ENCODE data around the gene BCAP31. TPM values are rescaled to one million over a fixed set of nuclear protein-coding genes. Genes with fewer than 3 reads are reported as not detected.
"Not testable (repeated sequence)": the region's sequence is repeated elsewhere in the genome, so short reads cannot be mapped to it uniquely, and the experiment has no call there.

BCAP31 gene
- total RNA-seq, 1 donor from 2014 or later = 191 TPM

- no peak for ATAC-seq
These were observed 31.5 kb downstream of the BCAP31 start for GRCh38 chrX:153692611-153693156.

- ATAC-seq = no peak
These were observed 32.2 kb downstream of the BCAP31 start for GRCh38 chrX:153692003-153692402.

DNA sequence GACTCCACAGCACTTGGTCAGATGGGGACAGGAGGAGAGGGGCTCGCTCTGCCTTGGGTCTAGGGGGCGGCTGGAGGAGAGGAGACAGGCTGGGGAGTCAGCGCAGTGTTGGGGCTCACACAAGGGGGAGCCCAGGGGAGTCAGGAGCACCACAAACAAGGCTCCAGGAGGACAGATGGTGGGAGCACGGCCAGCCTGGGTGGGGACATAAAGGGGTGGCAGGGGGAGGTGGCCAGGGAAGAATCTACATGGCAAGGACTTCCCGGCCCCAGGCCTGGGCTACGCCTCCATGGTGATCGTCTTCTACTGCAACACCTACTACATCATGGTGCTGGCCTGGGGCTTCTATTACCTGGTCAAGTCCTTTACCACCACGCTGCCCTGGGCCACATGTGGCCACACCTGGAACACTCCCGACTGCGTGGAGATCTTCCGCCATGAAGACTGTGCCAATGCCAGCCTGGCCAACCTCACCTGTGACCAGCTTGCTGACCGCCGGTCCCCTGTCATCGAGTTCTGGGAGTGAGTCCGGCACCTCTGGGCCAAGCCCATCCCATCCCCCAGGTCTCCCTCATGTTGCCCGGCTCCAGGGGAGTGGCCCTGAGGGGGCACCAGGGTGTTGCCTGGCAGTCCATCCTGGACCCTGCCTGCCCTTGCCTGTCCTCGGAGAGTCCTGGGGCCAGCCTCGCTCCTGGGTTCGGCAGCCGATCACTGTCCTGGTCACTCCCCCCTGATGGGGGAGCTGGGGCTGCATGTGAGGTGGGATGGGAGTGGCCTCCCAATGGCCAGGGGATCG lies 33.0 kb downstream of the BCAP31 start:
- ATAC-seq = not testable (repeated sequence)

DNA sequence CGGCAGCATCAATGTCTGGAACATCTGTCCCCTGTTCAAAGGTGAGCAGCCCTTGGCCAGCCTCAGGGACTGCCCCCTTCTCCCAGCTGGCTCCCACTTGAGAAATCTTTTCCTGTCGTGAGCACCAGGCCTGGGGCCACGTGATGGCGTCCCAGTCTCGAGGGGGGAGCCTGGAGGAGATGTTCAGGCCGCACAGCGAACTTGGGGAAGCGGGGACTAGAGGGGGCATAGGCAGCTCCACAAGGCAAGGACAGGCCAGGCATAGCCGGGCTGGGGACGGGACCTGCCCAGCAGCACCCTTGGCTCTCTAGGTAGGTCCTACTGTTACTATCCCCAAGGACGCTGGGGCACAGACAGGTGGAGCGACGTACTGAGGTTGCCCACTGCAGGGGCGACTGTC lies 33.7 kb downstream of the BCAP31 start:
- ATAC-seq = no peak

GRCh38 chrX:153689654-153690465 lies 34.3 kb downstream of the BCAP31 start:
- peak; percentile 19 for ATAC-seq

- ATAC-seq = no peak
These were observed 35.1 kb downstream of the BCAP31 start for GRCh38 chrX:153688911-153689590.

DNA sequence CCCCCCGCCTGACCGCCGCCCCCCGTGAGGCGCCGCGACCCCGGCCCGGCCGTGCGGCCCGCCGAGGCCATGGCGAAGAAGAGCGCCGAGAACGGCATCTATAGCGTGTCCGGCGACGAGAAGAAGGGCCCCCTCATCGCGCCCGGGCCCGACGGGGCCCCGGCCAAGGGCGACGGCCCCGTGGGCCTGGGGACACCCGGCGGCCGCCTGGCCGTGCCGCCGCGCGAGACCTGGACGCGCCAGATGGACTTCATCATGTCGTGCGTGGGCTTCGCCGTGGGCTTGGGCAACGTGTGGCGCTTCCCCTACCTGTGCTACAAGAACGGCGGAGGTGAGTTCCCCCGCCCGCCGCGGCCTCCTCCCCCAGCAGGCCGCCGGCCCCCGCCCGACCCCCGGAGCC lies 35.7 kb downstream of the BCAP31 start:
- ATAC-seq = no peak

DNA sequence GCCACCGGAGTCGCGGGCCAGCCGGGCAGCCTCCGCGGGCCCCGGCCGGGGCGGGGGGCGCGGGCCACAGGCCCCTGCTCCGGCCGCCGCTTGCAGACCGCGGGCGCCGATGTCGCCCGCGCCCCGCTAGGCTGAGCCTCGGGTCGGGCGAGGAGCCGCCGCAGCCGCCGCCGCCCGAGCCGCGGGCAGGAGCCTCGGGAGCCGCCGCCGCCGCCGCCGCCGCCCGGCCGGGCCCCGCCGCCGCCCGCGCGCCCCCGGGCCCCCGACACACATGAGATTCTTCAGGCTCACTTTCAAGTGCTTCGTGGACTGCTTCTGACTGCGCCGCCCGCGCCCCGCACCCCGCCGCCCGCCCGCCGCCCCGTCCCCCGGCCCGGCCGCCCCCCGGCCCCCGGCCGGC lies 36.1 kb downstream of the BCAP31 start:
- no peak for ATAC-seq

GRCh38 chrX:153687121-153688039 lies 36.8 kb downstream of the BCAP31 start, which contains the start of gene SLC6A8:
SLC6A8 (plus strand) TSS chrX:153687926; CDS start chrX:153688575, 649 bp downstream.
- ATAC-seq = peak; percentile 52

GRCh38 chrX:153686711-153687110 lies 37.5 kb downstream of the BCAP31 start:
- peak; percentile 17 for ATAC-seq

- no peak for ATAC-seq
These were observed 38.2 kb downstream of the BCAP31 start for GRCh38 chrX:153685751-153686696.

- no peak for ATAC-seq
These were observed 39.0 kb downstream of the BCAP31 start for GRCh38 chrX:153685156-153685536.

DNA sequence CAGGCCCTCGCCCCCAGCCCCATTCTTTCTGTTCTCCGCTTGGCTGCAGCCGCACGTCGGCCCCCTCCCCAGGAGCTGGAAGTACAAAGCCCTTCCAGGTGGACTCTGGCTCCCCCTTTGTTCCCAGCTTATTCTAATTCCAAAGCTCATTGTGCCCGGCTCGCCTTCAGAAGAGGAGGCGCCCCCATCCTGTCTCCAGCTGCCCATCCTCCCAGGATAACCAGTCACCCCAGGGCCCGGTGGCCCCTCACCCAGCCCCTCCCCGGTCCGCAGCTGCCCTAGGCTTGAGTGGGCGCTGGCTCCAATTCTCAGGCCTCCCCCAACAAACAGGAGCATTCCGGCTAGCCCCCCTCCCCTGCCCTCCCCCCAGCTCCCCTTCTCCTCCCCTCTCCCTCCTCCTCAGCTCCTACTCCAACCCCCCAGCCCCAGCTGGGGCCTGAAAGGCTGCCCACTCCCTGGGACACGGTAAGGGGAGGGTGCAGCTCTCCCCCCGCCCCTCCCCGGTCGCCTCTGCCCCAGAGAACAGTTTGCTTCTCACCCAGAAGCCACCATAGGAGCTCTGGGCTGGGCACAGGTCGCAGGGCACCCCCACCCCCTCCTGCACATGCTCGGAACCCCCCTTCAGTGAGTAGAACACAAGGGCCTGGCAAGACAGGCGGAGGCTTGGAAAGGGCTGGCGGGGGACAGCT lies 39.6 kb downstream of the BCAP31 start:
- no peak for ATAC-seq

DNA sequence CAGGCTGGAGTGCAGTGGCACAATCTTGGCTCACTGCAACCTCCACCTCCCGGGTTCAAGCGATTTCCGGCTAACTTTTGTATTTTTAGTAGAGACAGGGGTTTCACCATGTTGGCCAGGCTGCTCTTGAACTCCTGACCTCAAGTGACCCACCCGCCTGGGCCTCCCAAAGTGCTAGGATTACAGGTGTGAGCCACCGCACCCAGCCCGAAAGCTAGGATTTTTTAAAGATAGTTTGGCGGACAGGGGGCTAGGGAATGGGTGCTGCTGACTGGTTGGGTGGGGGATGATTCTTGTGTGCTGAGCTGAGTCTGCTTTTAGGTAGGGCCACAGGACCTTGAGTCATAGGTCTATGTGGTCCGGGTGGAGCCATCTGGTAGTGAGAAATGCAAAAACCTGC lies 40.7 kb downstream of the BCAP31 start:
- ATAC-seq = not testable (repeated sequence)

DNA sequence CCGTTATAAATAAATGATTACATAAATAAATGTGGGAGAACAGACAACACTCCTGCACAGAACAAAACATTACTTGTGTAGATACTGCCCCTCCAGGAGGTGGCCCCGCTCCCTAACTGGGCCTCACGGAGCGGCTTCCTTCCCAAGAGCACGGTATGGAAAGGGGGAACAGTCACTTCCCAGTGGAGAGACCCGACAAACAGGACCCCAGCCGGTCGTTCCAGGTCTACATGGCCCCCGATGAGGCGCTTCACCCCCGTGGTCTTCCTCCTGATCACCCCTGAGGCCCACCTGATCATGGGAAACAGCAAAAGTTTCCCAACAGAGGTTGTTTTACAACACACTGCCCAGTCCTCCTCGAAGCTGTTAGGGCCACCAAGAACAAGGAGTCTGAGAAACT lies 43.0 kb downstream of the BCAP31 start:
- ATAC-seq = no peak

DNA sequence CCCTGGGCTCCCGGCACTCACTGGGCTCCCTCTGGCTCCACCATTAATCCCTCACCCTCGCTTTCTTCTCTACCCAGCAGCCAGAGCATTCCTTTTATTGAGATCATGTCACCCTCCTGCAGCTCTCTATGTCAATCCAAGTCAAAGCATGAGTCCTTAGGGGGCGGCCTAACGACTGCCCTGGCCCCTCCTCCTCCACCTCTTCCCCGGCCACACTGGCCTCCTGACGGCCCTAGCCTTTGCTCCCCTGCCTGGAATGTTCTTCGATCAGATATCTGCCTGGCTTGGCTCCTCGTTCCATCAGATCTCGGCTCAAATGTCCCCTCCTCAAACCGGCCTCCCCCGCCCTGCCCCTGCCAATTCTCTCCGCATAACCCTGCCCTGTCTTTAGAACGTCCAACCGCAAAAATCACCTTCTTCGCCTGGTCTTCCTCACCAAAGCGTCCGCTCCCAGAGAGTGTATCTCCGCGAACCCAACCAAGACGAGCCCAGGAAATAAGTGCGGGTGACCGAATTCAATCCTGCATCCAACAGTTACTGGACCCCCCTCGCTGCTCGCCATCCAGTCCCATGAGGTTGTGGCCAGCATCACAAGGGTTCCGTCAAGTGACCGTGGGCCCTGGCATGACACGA lies 49.9 kb downstream of the BCAP31 start:
- no peak for ATAC-seq

DNA sequence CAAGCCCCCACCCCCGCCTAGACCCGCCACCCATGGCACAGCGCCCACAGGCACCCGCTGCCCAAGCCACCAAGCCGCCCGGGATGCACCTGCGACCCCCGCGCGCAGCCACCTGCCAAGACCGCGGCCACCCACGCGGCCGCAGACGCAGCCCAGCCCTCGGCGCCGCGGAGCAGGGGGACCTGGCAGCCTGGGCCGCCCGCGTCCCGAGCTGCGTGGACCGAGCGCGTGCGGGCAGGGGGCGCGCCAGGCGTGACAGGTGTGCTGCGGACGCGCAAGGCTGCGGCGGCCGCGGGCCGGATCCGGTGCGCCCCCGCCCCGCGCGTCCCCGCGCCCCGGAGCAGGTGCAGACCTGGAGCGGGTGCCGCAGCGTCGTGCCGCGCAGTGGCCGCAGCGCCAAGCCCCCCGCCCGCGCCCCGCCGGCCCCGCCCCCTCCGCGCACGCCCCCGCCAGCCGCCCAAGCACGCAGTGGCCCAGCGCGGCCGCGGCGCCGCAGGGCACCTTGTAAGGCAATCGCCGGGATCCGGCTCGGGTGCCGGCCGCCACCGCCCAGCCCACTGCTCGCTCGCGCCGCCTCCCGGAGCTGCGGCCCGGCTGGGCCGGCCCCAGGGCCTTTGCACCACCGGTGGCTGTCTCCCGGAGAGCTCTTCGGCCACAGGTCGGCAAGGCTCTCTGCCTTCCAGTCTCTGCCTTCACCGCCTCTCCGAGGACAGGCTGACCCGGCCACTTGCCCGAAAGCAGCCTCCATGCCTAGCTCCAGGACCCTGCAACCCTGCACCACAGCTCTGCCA lies 50.6 kb downstream of the BCAP31 start, which contains the start of gene PNCK:
Gene PNCK (minus strand): TSS at position 386 of the 791 bp plus-strand sequence. CDS start 737 bp downstream, outside the sequence.
- ATAC-seq = no peak

Data from esophagus mucosa (tissue), 1 donor.